Measurements from ENCODE around the gene VSNL1. TPM values are rescaled to one million over a fixed set of nuclear protein-coding genes. Genes with fewer than 3 reads are reported as not detected.

VSNL1 gene
- total and polyA plus RNA-seq, 7 experiments from 2014 or later = not detected

DNA sequence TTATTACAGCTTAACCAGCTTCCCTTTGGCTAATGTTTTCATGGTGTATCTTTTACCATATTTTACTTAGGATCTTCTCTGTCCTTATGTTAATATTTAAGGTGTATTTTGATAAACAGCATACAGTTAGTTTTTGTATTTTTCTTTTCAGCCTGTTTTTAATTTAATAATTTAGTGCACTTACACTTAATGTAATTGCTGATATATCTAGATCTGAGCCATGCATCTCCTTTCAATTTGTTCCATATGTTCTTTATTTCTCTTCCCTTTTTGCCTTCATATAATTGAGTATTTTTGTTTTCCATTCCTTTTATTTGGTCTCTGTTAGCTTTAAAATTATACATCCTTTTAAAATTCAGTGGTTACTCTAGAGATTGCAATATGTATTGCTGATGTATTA lies 134.3 kb downstream of the VSNL1 start:
- no peaks in the 10 kb centered on the region for H3K4me1 ChIP-seq (ENCODE audit: control insufficient read depth in 2 of 2, insufficient read depth in 2 of 2, low read length in 2 of 2)
- CTCF ChIA-PET = interaction anchor here (0.6 to 0.7 kb wide), 2 partner anchors 9 to 704 kb away, joined by 3 read pairs; no protein-coding TSS in a partner anchor
- Mint-ChIP-seq H3K4me3 (no peak overlapping the region), H3K27ac (no peak overlapping the region), H3K4me1 (peaks cover 0 to 2% (median 0%) of the 10 kb centered on the region in 7 donors), H3K36me3 (peaks cover 4 to 40% (median 8%) of the 10 kb centered on the region in 5 donors), H3K27me3 (no peaks in the 10 kb centered on the region), H3K9me3 (no peaks in the 10 kb centered on the region)
- H3K27ac ChIP-seq (ENCODE audit: low read depth, low read length) = no peak overlapping the region
- ATAC-seq (no peak), DNase-seq (no peak)
- no peaks in the 10 kb centered on the region for H3K27me3 ChIP-seq (ENCODE audit: control insufficient read depth in 2 of 2, insufficient read depth in 2 of 2, low read length in 2 of 2)
- peaks cover 0 to 5% (median 0%) of the 10 kb centered on the region in 3 experiments for H3K36me3 ChIP-seq (ENCODE audit: control insufficient read depth in 2 of 3, insufficient read depth in 3 of 3, low read length in 3 of 3)
- intact Hi-C loops (cut with micrococcal nuclease) = no loop called here
- no peak overlapping the region for H3K4me3 ChIP-seq (ENCODE audit: low read length)
- no peaks in the 10 kb centered on the region for H3K9me3 ChIP-seq (ENCODE audit: control insufficient read depth in 2 of 3, low read length in 3 of 3)
- POLR2A ChIA-PET = no interaction called here

DNA sequence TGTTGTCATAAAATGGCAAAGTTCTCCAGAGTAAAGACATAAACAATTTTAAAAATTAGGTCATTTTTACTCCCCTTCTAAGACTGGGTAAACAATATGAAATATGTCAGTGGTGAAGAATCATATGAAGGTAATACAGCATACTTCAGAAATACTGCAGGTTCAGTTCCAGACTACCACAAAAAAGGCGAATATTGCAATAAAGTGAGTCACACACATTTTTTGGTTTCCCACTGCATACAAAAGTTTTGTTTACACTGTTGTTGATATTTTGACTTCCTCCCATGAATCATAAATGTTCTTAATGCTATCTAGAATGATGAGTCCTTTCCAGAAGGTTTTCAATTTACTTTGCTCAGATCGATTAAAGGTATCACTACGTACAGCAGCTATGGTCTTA lies 139.6 kb downstream of the VSNL1 start:
- H3K27me3 ChIP-seq (ENCODE audit: control insufficient read depth in 2 of 2, insufficient read depth in 2 of 2, low read length in 2 of 2) = no peaks in the 10 kb centered on the region
- H3K36me3 ChIP-seq (ENCODE audit: control insufficient read depth in 2 of 3, insufficient read depth in 3 of 3, low read length in 3 of 3) = peaks cover 0 to 13% (median 0%) of the 10 kb centered on the region in 3 experiments
- H3K36me3 Mint-ChIP-seq = peaks cover 4 to 71% (median 21%) of the 10 kb centered on the region in 5 donors
- H3K4me1 ChIP-seq (ENCODE audit: control insufficient read depth in 2 of 2, insufficient read depth in 2 of 2, low read length in 2 of 2) = no peaks in the 10 kb centered on the region
- intact Hi-C loops (cut with micrococcal nuclease) = no loop called here
- POLR2A ChIA-PET = no interaction called here
- CTCF ChIA-PET = interaction anchor here (0.7 to 1.2 kb wide), 2 partner anchors 9 to 31 kb away, joined by 3 to 4 read pairs; no protein-coding TSS in a partner anchor
- no peaks in the 10 kb centered on the region for H3K27me3 Mint-ChIP-seq
- H3K4me3 ChIP-seq (ENCODE audit: low read length) = no peak overlapping the region
- H3K9me3 ChIP-seq (ENCODE audit: control insufficient read depth in 2 of 3, low read length in 3 of 3) = no peaks in the 10 kb centered on the region
- H3K27ac Mint-ChIP-seq = no peak overlapping the region
- peaks cover 0 to 3% (median 0%) of the 10 kb centered on the region in 7 donors for H3K4me1 Mint-ChIP-seq
- DNase-seq = no peak
- H3K27ac ChIP-seq (ENCODE audit: low read depth, low read length) = no peak overlapping the region
- no peak overlapping the region for H3K4me3 Mint-ChIP-seq
- ATAC-seq = no peak
- no peaks in the 10 kb centered on the region for H3K9me3 Mint-ChIP-seq

DNA sequence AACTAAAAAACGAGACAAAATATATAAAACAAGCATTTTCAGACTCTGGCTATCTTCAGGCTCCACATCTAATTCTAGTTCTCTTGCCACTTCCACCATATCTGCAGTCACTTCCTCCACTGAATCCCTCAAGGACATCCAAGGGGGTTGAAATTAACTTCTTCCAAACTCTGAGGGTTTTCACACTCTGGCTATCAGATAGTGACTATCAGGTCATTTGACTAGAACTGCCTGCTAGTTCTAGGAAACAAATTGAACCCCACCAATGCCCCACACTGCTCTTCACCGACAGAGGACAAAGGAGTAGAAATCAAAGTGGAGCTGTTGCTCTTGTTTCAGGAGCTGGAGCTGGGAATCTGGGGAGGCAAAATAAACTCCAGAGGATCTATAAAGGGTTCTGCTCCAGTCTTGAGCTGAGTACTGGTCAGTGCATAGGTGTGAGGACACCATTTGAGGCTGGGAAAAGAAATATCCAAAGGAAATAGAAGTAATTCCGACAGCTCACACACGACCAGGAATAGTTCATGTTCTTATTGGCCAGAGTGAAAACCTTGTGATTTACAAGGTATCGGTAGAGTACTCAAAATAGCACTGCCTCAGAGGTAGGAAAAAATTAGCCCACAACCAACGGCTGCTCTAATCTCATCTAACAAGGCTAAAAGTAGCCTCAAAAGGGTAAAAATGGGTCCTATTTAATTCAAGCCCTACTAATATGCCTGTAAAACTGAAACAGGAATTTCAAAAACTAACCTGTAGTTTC lies 141.8 kb downstream of the VSNL1 start:
- Histone ChIP-seq H3K4me1 (ENCODE audit: control insufficient read depth in 2 of 2, insufficient read depth in 2 of 2, low read length in 2 of 2) (no peaks in the 10 kb centered on the region), H3K27ac (ENCODE audit: low read depth, low read length) (no peak overlapping the region), H3K9me3 (ENCODE audit: control insufficient read depth in 2 of 3, low read length in 3 of 3) (no peaks in the 10 kb centered on the region), H3K27me3 (ENCODE audit: control insufficient read depth in 2 of 2, insufficient read depth in 2 of 2, low read length in 2 of 2) (no peaks in the 10 kb centered on the region), H3K4me3 (ENCODE audit: low read length) (no peak overlapping the region), H3K36me3 (ENCODE audit: control insufficient read depth in 2 of 3, insufficient read depth in 3 of 3, low read length in 3 of 3) (peaks cover 0 to 17% (median 0%) of the 10 kb centered on the region in 3 experiments)
- no peak for ATAC-seq
- H3K36me3 Mint-ChIP-seq = peaks cover 7 to 67% (median 30%) of the 10 kb centered on the region in 5 donors
- no peaks in the 10 kb centered on the region for H3K27me3 Mint-ChIP-seq
- H3K4me1 Mint-ChIP-seq = peaks cover 0 to 3% (median 0%) of the 10 kb centered on the region in 7 donors
- ChIA-PET CTCF (interaction anchor here (1.4 kb wide), 1 partner anchor 11 kb away, joined by 7 read pairs; no protein-coding TSS in a partner anchor), POLR2A (no interaction called here)
- intact Hi-C loops (cut with micrococcal nuclease) = no loop called here
- H3K9me3 Mint-ChIP-seq = no peaks in the 10 kb centered on the region
- no peak overlapping the region for H3K4me3 Mint-ChIP-seq
- no peak for DNase-seq
- peak overlapping the region in 1 of 9 donors; percentile 13 for H3K27ac Mint-ChIP-seq

DNA sequence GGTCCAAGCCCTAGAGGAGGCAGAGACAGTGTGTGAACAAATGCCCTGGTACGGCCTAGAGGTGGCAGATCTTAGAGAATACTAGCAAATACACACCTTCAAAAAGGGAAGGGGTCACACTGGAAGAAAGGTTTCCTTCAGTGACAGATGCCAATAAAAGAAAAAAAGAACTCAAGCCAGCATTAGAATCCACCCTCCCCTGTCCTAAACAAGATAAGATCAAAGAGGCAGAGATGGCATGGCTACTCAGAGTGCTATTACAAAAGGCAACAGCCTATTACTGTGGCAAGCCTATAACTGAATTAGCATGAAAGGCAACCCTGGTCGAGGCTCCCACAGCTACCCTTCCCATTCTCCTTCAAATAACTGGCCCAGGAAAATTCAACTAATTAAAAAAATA lies 143.5 kb downstream of the VSNL1 start:
- ChIA-PET CTCF (interaction anchor here (1.0 kb wide), 1 partner anchor 12 kb away, joined by 3 read pairs; no protein-coding TSS in a partner anchor), POLR2A (no interaction called here)
- no peaks in the 10 kb centered on the region for H3K27me3 Mint-ChIP-seq
- peaks cover 0 to 3% (median 0%) of the 10 kb centered on the region in 7 donors for H3K4me1 Mint-ChIP-seq
- Histone ChIP-seq H3K27ac (ENCODE audit: low read depth, low read length) (no peak overlapping the region), H3K4me1 (ENCODE audit: control insufficient read depth in 2 of 2, insufficient read depth in 2 of 2, low read length in 2 of 2) (no peaks in the 10 kb centered on the region), H3K4me3 (ENCODE audit: low read length) (no peak overlapping the region), H3K9me3 (ENCODE audit: control insufficient read depth in 2 of 3, low read length in 3 of 3) (no peaks in the 10 kb centered on the region), H3K27me3 (ENCODE audit: control insufficient read depth in 2 of 2, insufficient read depth in 2 of 2, low read length in 2 of 2) (no peaks in the 10 kb centered on the region), H3K36me3 (ENCODE audit: control insufficient read depth in 2 of 3, insufficient read depth in 3 of 3, low read length in 3 of 3) (peaks cover 0 to 18% (median 5%) of the 10 kb centered on the region in 3 experiments)
- H3K4me3 Mint-ChIP-seq = no peak overlapping the region
- H3K36me3 Mint-ChIP-seq = peaks cover 12 to 65% (median 42%) of the 10 kb centered on the region in 5 donors
- ATAC-seq (no peak), DNase-seq (no peak)
- H3K9me3 Mint-ChIP-seq = no peaks in the 10 kb centered on the region
- intact Hi-C loops (cut with micrococcal nuclease) = no loop called here
- no peak overlapping the region for H3K27ac Mint-ChIP-seq

DNA sequence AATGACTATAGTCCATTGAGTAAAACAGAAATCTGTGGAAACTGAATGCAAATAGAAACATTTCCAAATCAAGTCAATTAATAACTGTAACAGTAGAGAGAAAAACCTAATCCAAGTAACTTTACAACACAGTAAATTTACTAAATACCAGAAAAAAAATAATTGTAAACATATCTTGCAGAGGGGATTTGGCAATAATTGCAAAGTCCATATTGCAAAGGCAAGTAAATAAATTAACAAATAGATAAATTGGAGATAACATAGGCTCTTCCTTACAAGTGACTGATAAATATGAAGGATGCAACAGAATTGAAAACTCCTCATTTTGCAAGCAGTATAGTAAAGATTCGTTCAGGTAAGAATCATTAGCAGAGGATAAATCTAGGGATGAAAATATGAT lies 148.1 kb downstream of the VSNL1 start:
- H3K36me3 Mint-ChIP-seq = peaks cover 9 to 62% (median 35%) of the 10 kb centered on the region in 5 donors
- Histone ChIP-seq H3K9me3 (ENCODE audit: control insufficient read depth in 2 of 3, low read length in 3 of 3) (no peaks in the 10 kb centered on the region), H3K4me1 (ENCODE audit: control insufficient read depth in 2 of 2, insufficient read depth in 2 of 2, low read length in 2 of 2) (no peaks in the 10 kb centered on the region), H3K4me3 (ENCODE audit: low read length) (no peak overlapping the region), H3K36me3 (ENCODE audit: control insufficient read depth in 2 of 3, insufficient read depth in 3 of 3, low read length in 3 of 3) (peaks cover 0 to 14% (median 7%) of the 10 kb centered on the region in 3 experiments), H3K27ac (ENCODE audit: low read depth, low read length) (no peak overlapping the region), H3K27me3 (ENCODE audit: control insufficient read depth in 2 of 2, insufficient read depth in 2 of 2, low read length in 2 of 2) (no peaks in the 10 kb centered on the region)
- intact Hi-C loops (cut with micrococcal nuclease) = no loop called here
- ChIA-PET CTCF (no interaction called here), POLR2A (no interaction called here)
- no peaks in the 10 kb centered on the region for H3K4me1 Mint-ChIP-seq
- H3K27ac Mint-ChIP-seq = no peak overlapping the region
- H3K9me3 Mint-ChIP-seq = peaks cover 0 to 6% (median 0%) of the 10 kb centered on the region in 11 donors
- no peak overlapping the region for H3K4me3 Mint-ChIP-seq
- H3K27me3 Mint-ChIP-seq = no peaks in the 10 kb centered on the region
- ATAC-seq = no peak
- no peak for DNase-seq

DNA sequence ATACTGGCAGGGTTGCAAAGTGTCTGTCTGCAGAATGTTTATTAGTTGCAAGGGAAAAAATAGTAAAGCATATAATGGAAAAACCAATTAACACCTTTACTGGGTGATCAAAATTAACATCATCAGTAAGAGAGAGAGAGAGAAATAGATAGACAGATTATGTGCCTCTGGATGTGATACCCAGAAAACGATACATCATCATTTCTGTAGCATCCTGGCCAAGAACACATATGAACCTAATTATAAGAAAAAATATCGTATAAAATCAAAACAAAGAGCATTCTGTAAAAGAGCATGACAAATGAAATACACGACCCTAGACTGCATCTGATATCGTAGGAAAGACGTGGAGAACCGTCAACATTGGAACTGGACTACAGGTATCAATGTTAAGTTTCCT lies 148.5 kb downstream of the VSNL1 start:
- peaks cover 0 to 2% (median 0%) of the 10 kb centered on the region in 7 donors for H3K4me1 Mint-ChIP-seq
- intact Hi-C loops (cut with micrococcal nuclease) = no loop called here
- peaks cover 0 to 10% (median 7%) of the 10 kb centered on the region in 3 experiments for H3K36me3 ChIP-seq (ENCODE audit: control insufficient read depth in 2 of 3, insufficient read depth in 3 of 3, low read length in 3 of 3)
- no peaks in the 10 kb centered on the region for H3K4me1 ChIP-seq (ENCODE audit: control insufficient read depth in 2 of 2, insufficient read depth in 2 of 2, low read length in 2 of 2)
- H3K27ac Mint-ChIP-seq = no peak overlapping the region
- ChIA-PET POLR2A (no interaction called here), CTCF (no interaction called here)
- H3K27me3 ChIP-seq (ENCODE audit: control insufficient read depth in 2 of 2, insufficient read depth in 2 of 2, low read length in 2 of 2) = no peaks in the 10 kb centered on the region
- no peaks in the 10 kb centered on the region for H3K9me3 ChIP-seq (ENCODE audit: control insufficient read depth in 2 of 3, low read length in 3 of 3)
- H3K9me3 Mint-ChIP-seq = peaks cover 0 to 6% (median 0%) of the 10 kb centered on the region in 11 donors
- peaks cover 9 to 61% (median 36%) of the 10 kb centered on the region in 5 donors for H3K36me3 Mint-ChIP-seq
- no peak overlapping the region for H3K4me3 Mint-ChIP-seq
- ATAC-seq (no peak), DNase-seq (no peak)
- no peaks in the 10 kb centered on the region for H3K27me3 Mint-ChIP-seq
- no peak overlapping the region for H3K4me3 ChIP-seq (ENCODE audit: low read length)
- H3K27ac ChIP-seq (ENCODE audit: low read depth, low read length) = no peak overlapping the region

Data from naive thymus-derived CD4-positive, alpha-beta T cell (primary cell).